A673 (cell line): ENCODE measurements around the gene SLCO2A1. TPM values are rescaled to one million over a fixed set of nuclear protein-coding genes. Genes with fewer than 3 reads are reported as not detected.

Source experiments
- BruUV-seq: library from RNA; stranded (reverse); fragments of 400-500 nt; replicated peaks from 2 replicates; lab custom pipeline; 2021; lab: Mats Ljungman, UMichigan
- CTCF ChIA-PET: fragments of 300-600 bp; sonication (Branson Sonifier 250); formaldehyde crosslinking; loops from one replicate; lab custom pipeline; 2022; ENCODE audit warnings: antibody characterized with exemption; lab: Charles Lee
- POLR2A ChIA-PET: fragments of 300-600 bp; sonication (Branson Sonifier 250); formaldehyde crosslinking; loops from one replicate; lab custom pipeline; 2022; ENCODE audit warnings: antibody characterized with exemption; ENCODE audit not compliant: low non-redundant PET; lab: Charles Lee
- DNase-seq: peaks from one replicate; pipeline ENCODE4 v3.0.0-alpha.2; 2015; ENCODE audit warnings: low spot score
- H3K27ac ChIP-seq: fragments of 200-600 bp; sonication (generic); 2 replicates; pipeline ENCODE4 v1.5.1; 2016; ENCODE audit warnings: mixed run types, low read depth, mild to moderate bottlenecking, mixed read lengths, antibody characterized with exemption, low read length; ENCODE audit not compliant: poor library complexity, severe bottlenecking
- H3K27me3 ChIP-seq: fragments of 200-600 bp; sonication (generic); replicated peaks from 2 replicates; pipeline ENCODE4 v1.6.1; 2017; ENCODE audit warnings: mixed run types, low read depth, mild to moderate bottlenecking, mixed read lengths, antibody characterized with exemption, low read length; ENCODE audit not compliant: insufficient read depth, poor library complexity
- H3K36me3 ChIP-seq: fragments of 200-600 bp; sonication (generic); 2 replicates; pipeline ENCODE4 v1.6.1; 2016; ENCODE audit warnings: mixed run types, mild to moderate bottlenecking, mixed read lengths, antibody characterized with exemption, low read length; ENCODE audit not compliant: insufficient read depth, poor library complexity, severe bottlenecking
- H3K4me1 ChIP-seq: fragments of 200-600 bp; sonication (generic); 2 replicates; pipeline ENCODE4 v1.6.1; 2017; ENCODE audit warnings: mixed run types, mild to moderate bottlenecking, mixed read lengths, antibody characterized with exemption, low read length; ENCODE audit not compliant: insufficient read depth, poor library complexity, severe bottlenecking
- H3K4me3 ChIP-seq: fragments of 200-600 bp; sonication (generic); 2 replicates; pipeline ENCODE4 v1.5.1; 2016; ENCODE audit warnings: low read depth, mixed run types, mild to moderate bottlenecking, mixed read lengths, low read length; ENCODE audit not compliant: poor library complexity, severe bottlenecking
- H3K9me3 ChIP-seq: fragments of 200-600 bp; sonication (generic); 2 replicates; pipeline ENCODE4 v1.6.1; 2016; ENCODE audit warnings: mixed run types, low read depth, mild to moderate bottlenecking, mixed read lengths, antibody characterized with exemption, low read length; ENCODE audit not compliant: poor library complexity, severe bottlenecking
- EZH2 ChIP-seq: fragments of 200-600 bp; sonication (generic); IDR thresholded peaks from 2 replicates; pipeline ENCODE4 v1.6.1; 2017; ENCODE audit warnings: borderline replicate concordance, low read depth, mild to moderate bottlenecking, mixed read lengths, antibody characterized with exemption, low read length; ENCODE audit not compliant: poor library complexity, severe bottlenecking
- intact Hi-C: fragments of 100-400 bp; cut with micrococcal nuclease; formaldehyde crosslinking; loops from one replicate; pipeline ENCODE4 v1.10.0; 2022; ENCODE audit not compliant: unreplicated experiment
- total RNA-seq: library from RNA; stranded (reverse); gene quantifications from 2 replicates; pipeline ENCODE4 v1.2.3, GENCODE V29; 2021
- TF ChIP-seq, protein P1 (sequence below): fragments of 300-800, 200-600 bp; sonication (generic); conservative IDR thresholded peaks from 2 replicates; pipeline ENCODE4 v1.5.1; 2017; ENCODE audit warnings: low read depth, mild to moderate bottlenecking, antibody characterized with exemption, low read length, moderate library complexity, mixed read lengths

The SLCO2A1 gene
- total RNA-seq, 1 experiment from 2014 or later, result not detected

DNA sequence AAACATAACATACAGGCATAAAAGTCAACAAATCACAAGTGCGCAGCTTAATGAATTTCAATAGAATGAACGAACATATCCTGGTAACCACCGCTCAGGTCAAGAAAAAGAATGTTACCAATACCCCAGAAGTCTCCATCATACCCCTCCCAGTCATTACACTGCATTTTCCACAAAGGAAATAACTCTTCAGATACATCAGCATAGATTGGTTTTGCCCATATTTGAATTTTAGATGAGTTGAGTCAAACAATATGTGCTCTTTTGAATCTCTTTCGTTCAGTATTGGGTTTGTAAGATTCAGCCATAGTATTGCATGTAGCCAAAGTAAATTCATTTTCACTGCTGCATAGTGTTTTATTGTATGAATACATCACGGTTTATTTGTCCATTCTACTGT lies 127.9 kb downstream of the SLCO2A1 start:
- Histone ChIP-seq H3K4me1 (no peaks in the 10 kb centered on the region), H3K4me3 (no peak overlapping the region), H3K27me3 (peaks cover 26% of the 10 kb centered on the region), H3K27ac (no peak overlapping the region), H3K9me3 (no peaks in the 10 kb centered on the region), H3K36me3 (no peaks in the 10 kb centered on the region)
- POLR2A ChIA-PET, result no interaction called here
- BruUV-seq, result no TSS peak
- intact Hi-C loops, result no loop called here
- CTCF ChIA-PET, result no interaction called here
- DNase-seq, result no peak
- TF ChIP-seq EZH2, result no peak
- TF ChIP-seq, protein P1, sequence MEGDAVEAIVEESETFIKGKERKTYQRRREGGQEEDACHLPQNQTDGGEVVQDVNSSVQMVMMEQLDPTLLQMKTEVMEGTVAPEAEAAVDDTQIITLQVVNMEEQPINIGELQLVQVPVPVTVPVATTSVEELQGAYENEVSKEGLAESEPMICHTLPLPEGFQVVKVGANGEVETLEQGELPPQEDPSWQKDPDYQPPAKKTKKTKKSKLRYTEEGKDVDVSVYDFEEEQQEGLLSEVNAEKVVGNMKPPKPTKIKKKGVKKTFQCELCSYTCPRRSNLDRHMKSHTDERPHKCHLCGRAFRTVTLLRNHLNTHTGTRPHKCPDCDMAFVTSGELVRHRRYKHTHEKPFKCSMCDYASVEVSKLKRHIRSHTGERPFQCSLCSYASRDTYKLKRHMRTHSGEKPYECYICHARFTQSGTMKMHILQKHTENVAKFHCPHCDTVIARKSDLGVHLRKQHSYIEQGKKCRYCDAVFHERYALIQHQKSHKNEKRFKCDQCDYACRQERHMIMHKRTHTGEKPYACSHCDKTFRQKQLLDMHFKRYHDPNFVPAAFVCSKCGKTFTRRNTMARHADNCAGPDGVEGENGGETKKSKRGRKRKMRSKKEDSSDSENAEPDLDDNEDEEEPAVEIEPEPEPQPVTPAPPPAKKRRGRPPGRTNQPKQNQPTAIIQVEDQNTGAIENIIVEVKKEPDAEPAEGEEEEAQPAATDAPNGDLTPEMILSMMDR, result no peak

- peaks cover 3% of the 10 kb centered on the region for H3K4me1 ChIP-seq
- TF ChIP-seq EZH2, result no peak
- TF ChIP-seq, protein P1, result no peak
- intact Hi-C loops, result no loop called here
- no peak overlapping the region for H3K4me3 ChIP-seq
- no peak for DNase-seq
- POLR2A ChIA-PET, result no interaction called here
- no TSS peak for BruUV-seq
- H3K9me3 ChIP-seq, result no peaks in the 10 kb centered on the region
- no peak overlapping the region for H3K27ac ChIP-seq
- H3K27me3 ChIP-seq, result peaks cover 34% of the 10 kb centered on the region
- CTCF ChIA-PET, result no interaction called here
- no peaks in the 10 kb centered on the region for H3K36me3 ChIP-seq
Measured at GRCh38 chr3:133901083-133901482, 128.6 kb downstream of the SLCO2A1 start.

GRCh38 chr3:133899311-133899710 lies 130.4 kb downstream of the SLCO2A1 start:
- intact Hi-C loops, result no loop called here
- no peak for DNase-seq
- no peak for TF ChIP-seq EZH2
- TF ChIP-seq, protein P1, result no peak
- POLR2A ChIA-PET, result no interaction called here
- no peaks in the 10 kb centered on the region for H3K9me3 ChIP-seq
- BruUV-seq, result no TSS peak
- H3K4me1 ChIP-seq, result peaks cover 5% of the 10 kb centered on the region
- no peaks in the 10 kb centered on the region for H3K36me3 ChIP-seq
- H3K27ac ChIP-seq, result no peak overlapping the region
- peaks cover 37% of the 10 kb centered on the region for H3K27me3 ChIP-seq
- no peak overlapping the region for H3K4me3 ChIP-seq
- CTCF ChIA-PET, result no interaction called here
